Measurements from ENCODE around the gene DYSF.

DYSF gene

DNA sequence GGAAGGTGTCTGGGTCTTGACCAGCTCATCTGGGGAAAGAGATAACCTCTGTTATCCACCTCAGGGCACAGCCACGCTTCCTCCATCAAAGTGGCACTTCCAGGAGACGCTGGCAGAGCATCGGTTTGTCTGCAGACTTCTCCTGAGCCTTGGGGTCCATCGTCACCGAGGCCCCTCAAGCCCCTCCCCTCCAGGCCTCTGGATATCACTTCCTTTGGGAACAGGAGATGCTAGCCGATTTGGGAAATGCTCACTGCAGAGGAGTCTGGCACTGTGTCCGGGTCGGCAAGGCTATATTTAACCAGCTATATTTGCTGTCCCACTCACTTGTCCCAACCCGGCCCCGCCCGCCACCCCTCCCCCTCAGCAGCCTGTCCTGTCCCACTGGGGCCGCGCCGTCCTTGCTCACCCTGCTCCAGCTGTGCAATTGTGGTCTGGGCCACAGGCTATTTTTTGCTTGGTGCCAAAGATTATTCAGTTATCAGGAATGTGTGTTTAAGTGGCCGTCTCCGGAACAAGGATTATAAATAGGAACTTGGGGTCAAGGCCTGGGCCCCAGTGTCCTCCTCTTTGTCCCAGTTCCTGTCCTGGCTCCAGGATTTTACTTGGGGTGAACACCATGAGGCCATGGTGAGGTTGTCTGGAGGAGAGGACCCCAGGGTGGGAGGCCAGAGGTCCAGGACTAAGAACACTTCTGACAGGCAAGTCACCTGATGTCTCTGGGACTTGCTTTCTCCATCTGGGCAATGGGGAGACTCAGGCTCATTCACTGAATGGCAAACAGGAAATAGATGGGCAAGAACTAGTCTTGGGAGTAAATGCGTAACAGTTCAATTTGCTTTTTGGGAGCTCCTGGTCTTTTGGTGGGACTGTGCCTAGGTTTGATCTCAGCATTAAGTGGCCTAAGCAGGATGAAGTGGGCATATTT is 263.6 kb downstream of the DYSF start:
- no peak for DNase-seq

DNA sequence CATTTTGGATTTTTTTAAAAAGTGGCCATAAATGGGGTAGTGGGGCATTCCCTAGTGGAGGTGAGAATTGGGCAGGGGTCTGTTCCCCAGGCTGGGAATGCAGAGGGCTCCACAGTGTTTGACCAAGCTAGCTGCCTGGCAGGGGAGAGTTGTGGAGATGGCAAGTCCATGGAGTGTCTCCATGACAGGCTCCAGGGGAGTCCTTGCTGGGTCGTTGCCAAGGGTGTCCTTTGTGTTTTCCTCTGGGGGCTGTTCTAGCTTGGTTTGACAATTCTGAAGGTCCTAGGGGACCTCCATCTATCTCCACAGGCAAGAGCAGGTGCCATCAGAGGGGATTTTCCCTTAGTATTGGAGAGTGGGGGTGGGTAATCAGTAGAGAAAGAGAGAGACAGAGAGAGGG is 265.3 kb downstream of the DYSF start:
- DNase-seq = no peak

- DNase-seq = no peak
Observed at GRCh38 chr2:71719520-71720282, 266.3 kb downstream of the DYSF start.

DNA sequence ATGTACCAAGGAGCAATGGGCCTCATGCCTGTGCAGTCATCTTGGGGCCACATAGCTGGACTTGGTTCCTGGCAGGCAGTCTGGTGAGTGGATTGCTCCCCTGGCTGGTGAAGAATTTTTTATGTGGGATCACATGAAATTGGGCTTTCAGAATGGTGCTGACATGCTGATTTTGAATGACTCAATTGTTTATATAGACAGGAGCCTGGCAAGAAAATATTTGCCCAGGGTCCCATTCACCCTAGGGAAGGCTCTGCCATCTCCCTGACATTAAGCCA is 266.9 kb downstream of the DYSF start:
- no peak for DNase-seq

DNA sequence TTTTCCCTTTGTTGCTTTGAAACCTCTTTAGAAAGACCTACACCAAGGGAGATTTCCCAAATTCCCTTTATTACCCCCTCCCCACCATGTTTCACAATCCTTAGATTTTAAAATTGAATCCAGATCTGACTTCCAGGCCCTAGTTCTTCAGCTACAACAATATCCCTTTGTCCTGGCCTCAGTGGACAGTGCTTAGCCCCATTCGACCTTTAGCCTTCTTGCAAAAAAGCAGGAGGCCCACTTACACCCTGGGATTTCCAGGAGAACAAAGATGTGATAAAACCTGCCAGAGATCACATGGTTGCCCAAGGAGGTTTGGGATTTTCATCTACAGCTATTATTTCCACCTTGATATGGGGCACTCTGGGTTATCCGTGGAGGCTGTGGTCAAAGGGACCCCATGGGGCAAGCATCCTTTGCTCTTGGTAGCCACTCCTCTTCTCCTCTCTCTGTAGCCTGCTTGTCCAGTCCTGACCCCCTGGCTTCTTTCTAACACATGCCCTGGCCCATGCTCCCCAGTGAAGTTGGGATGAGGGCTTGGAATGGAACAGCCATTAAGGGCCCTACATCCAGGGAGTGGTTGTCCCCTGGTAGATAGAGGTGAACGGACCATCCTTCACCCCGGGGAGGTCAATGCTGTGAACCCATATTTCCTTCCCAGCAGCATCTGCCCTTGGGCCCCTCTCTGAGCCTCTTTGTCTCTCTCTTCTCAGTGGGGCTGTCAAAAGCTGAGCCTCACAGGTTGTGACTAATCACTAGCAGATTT is 267.4 kb downstream of the DYSF start:
- no peak for DNase-seq

DNA sequence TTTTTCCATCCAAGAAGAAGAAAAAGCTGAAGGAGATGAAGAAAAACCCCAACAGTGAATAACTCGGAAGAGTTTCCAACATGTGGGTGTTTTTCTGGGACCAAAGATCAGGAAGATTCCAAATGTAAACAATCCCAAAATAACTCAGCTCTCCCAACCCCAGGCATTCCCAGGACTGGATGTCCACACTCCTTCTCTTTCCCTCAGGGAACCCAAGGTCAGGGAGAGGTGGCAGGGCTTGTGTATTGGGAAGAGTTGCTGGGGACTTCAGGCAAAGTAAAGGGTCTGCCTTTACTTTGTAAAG is 268.0 kb downstream of the DYSF start:
- no peak for DNase-seq

DNA sequence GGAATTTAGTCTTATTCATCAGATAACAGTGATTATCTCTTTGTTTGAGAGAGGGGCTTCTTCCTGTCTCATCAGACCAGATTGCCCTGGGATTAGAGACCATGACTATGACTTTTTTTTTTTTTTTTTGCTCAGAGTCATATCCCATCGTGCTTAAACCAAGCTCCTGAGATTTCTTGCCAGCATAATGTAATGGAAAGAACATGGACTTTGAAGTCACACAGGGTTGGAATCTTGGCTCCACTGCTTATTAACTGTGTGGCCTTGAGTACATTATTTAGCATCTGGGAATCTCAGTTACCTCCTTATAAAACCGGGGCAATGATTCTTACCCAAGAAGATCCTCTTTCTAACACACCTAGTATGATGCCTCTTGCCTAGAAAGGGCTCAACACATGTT is 268.3 kb downstream of the DYSF start:
- DNase-seq = no peak

GRCh38 chr2:71722286-71722685 is 268.9 kb downstream of the DYSF start:
- DNase-seq = no peak

DNA sequence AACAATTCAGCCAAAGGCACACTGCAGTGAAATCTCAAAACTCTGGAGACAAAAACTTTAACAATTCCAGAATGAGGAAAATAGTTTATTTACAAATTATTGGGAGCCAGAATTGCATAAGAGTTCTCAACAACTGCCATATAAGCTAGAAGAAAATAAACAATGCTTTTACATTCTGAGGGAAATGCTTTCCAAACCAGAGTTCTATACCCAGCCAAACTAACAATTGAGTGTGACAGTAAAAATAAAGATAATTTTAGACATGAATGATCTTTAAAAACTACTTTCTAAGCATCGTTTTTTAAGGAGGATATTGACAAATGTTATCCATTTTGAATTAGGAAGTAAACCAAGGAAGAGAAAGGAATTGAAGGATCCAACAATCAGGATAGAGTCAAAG is 271.4 kb downstream of the DYSF start:
- no peak for DNase-seq

DNA sequence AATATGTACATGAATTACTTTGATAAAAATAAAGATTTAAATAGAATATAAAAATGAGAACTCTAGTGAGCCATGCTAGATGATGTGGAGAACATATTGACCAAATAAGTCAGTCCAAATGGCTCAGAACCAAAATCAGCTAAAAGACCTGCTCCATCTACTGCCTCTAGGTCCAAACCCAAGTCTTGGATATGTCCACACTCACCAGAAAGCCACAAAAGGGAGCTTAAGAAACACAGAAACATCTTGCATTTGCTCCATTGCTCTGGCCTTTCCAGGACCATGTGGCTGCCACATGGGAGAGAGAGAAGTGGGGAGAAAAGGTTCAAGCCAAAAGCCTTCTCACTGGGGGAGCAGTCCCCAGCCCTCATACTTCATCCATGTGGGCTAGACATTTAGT is 272.5 kb downstream of the DYSF start:
- no peak for DNase-seq

DNA sequence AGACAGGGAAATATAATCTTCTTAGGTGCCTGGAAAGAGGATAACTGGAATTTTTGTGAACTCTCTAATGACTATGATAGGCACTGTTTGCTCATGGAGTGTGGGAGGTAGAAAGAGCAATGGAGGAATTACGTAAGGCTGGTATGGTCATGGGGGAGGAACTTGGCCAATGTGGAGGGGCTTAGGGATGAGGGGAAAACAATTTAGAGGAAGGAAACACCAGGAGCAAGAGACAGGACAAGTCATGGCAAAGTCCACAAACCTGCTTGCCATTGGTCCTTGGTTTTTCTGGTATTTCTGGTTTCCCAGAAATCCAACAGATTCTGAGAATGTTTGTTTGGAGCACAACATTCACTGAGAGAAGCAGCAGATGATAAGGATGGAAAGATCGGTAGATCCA is 274.2 kb downstream of the DYSF start:
- DNase-seq = no peak

DNA sequence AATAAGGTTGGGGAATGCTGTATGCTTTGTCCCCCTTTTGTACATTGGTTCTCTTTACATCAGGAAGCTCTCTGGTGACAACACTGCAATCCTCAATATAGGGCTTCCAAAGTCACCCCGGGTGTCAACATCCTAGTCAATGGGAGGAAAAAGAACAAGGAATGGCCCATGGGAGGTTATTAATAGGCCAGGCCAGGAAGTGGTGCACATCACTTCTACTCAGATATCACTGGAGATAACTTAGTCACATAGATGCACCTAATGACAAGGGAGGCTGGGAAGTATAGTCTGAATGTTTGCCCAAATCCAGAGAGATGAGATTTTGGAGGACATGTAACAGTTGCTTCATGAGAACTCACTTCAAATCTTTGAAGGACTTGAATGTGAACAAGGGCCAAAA is 274.7 kb downstream of the DYSF start:
- no peak for DNase-seq

DNA sequence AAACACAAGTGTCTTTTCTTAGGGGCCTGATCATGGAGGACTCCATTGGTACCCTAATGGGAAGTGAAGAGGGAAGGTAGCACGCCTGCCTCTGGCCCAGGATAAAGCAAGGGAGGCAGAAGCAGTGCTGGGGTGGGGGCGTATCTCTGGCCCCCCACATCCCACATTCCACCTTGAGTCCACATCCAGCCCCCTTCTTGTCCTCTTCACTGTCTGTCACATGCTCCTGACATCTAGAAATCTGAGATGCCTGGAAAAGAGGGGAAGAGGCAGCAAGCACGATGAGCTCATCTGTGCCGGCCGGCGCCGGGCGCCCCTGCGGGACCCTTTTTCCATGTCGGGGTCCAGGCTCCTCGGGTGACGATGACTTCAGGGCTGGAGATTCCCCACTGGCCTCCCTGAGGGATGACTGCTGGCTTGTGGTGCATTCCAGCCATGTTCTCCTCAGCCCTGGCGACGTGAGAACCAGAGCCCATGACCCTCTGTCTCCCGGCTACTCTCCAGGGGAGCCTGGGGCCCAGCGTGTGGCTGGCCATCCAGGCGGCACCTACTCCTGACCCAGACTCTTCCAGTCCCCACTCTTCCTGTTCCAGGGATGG is 277.5 kb downstream of the DYSF start:
- no peak for DNase-seq

DNA sequence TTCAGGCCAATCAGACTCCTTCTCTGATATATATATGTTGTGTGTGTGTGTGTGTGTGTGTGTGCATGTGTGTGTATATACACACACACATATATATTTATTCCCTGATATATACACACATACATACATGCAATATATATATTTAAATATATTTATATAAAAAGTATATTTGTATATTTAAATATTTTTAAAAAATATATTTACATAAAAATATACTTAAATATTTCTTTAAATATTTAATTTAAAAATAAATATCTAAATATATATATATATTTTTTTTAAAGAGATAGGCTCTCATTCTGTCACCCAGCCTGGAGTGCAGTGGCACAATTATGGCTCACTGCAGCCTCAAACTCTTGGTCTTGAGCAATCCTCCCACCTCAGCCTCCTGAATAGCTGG is 281.3 kb downstream of the DYSF start:
- no peak for DNase-seq

DNA sequence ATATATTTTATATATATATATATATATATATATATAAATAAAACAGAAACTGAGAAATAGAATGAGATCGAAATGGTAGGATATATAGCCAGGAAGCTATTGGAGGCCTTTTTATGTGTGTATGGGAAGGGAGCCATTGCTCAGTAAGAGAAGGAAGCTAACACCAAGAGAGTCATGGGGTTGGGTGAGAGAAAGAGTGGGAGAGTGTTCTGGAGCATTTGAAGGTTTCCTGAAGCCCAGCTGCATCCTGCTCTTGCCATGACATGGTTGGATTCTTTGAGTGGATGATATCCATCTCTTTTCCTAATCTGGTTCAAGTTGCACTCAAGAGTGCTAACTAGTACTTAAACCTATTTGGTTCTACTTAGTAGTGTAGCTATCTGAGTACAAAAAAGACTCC is 282.3 kb downstream of the DYSF start:
- DNase-seq = no peak
